HepG2 (cell line): ENCODE results near the gene GJC2. TPM values are rescaled to one million over a fixed set of nuclear protein-coding genes. Genes with fewer than 3 reads are reported as not detected.

Experiments used
- ELF1 ChIP-seq: sonication (generic); formaldehyde crosslinking; IDR thresholded peaks from 2 replicates; pipeline ENCODE4 v1.4.0; 2020; ENCODE audit warnings: missing genetic modification reagents
- FOXO1 ChIP-seq: sonication (generic); formaldehyde crosslinking; IDR thresholded peaks from 2 replicates; pipeline ENCODE4 v1.4.0; 2020; ENCODE audit warnings: missing genetic modification reagents
- HMG20B ChIP-seq: conservative IDR thresholded peaks from 2 replicates; pipeline ENCODE4 v1.6.1; 2016; ENCODE audit warnings: missing genetic modification reagents, missing compliant biosample characterization
- HNRNPLL ChIP-seq: fragments of 200-400 bp; formaldehyde crosslinking; IDR thresholded peaks from 2 replicates; pipeline ENCODE4 v1.6.1; 2017; ENCODE audit warnings: mild to moderate bottlenecking, low read depth, low read length; ENCODE audit not compliant: poor library complexity, severe bottlenecking
- KDM6A ChIP-seq: IDR thresholded peaks from 2 replicates; pipeline ENCODE4 v1.6.1; 2016; ENCODE audit warnings: low read depth
- MIER3 ChIP-seq: IDR thresholded peaks from 2 replicates; pipeline ENCODE4 v1.6.1; 2016; ENCODE audit warnings: missing compliant biosample characterization, borderline replicate concordance
- NAIF1 ChIP-seq: sonication (generic); formaldehyde crosslinking; IDR thresholded peaks from 2 replicates; pipeline ENCODE4 v1.5.0; 2020; ENCODE audit warnings: mild to moderate bottlenecking, missing genetic modification reagents, borderline replicate concordance
- RFX5 ChIP-seq: IDR thresholded peaks from 2 replicates; pipeline ENCODE4 v1.6.1; 2011; ENCODE audit warnings: low read depth, low read length, improper control_type of control experiment
- SP5 ChIP-seq: IDR thresholded peaks from 2 replicates; pipeline ENCODE4 v1.6.1; 2016; ENCODE audit warnings: low read depth, borderline replicate concordance
- TARDBP ChIP-seq: sonication (generic); formaldehyde crosslinking; IDR thresholded peaks from 2 replicates; pipeline ENCODE4 v1.8.0; 2022; ENCODE audit warnings: mild to moderate bottlenecking, missing genetic modification reagents
- ZMYM3 ChIP-seq: sonication (generic); formaldehyde crosslinking; IDR thresholded peaks from 2 replicates; pipeline ENCODE4 v1.5.1; 2020; ENCODE audit warnings: mild to moderate bottlenecking, missing genetic modification reagents
- ZNF484 ChIP-seq: sonication (generic); formaldehyde crosslinking; IDR thresholded peaks from 2 replicates; pipeline ENCODE4 v1.5.1; 2020; ENCODE audit warnings: mild to moderate bottlenecking, low read depth, missing genetic modification reagents, borderline replicate concordance
- ZNF572 ChIP-seq: sonication (generic); formaldehyde crosslinking; IDR thresholded peaks from 2 replicates; pipeline ENCODE4 v1.5.1; 2020; ENCODE audit warnings: mild to moderate bottlenecking, missing genetic modification reagents
- ZNF616 ChIP-seq: sonication (generic); formaldehyde crosslinking; IDR thresholded peaks from 2 replicates; pipeline ENCODE4 v1.5.0; 2020; ENCODE audit warnings: low read depth, mild to moderate bottlenecking, missing genetic modification reagents
- ZNF703 ChIP-seq: sonication (generic); formaldehyde crosslinking; IDR thresholded peaks from 2 replicates; pipeline ENCODE4 v1.5.1; 2020; ENCODE audit warnings: missing genetic modification reagents, mild to moderate bottlenecking, moderate library complexity, borderline replicate concordance
- ZZZ3 ChIP-seq: sonication (generic); formaldehyde crosslinking; IDR thresholded peaks from 2 replicates; pipeline ENCODE4 v1.4.0; 2020; ENCODE audit warnings: missing genetic modification reagents, mild to moderate bottlenecking, borderline replicate concordance
- polyA plus RNA-seq, 8 experiments: library from polyadenylated mRNA; depleted of rRNA in 3 of 8; stranded (reverse) in 7 of 8; unstranded in 1 of 8; fragments of >200 nt; fragmentation: Illumina TruSeq in 4 of 8; extraction: Trizol in 4 of 8; gene quantifications; 2 replicates each; pipeline versions ENCODE4 v1.2.1 to v1.2.3, GENCODE V29; 2011 to 2016; ENCODE audit warnings: low read depth in 4 of 8, missing spikeins in 1 of 8, mixed read lengths in 1 of 8; ENCODE audit not compliant: insufficient read depth in 1 of 8
- total RNA-seq, 5 experiments: library from RNA; depleted of rRNA; stranded (reverse); fragments of >200 nt; fragmentation: Illumina TruSeq; extraction: Trizol; gene quantifications; 2 replicates each; pipeline ENCODE4 v1.2.3, GENCODE V29; 2016; ENCODE audit warnings: low read depth in 1 of 5
- TF ChIP-seq, protein P1 (sequence below): sonication (generic); formaldehyde crosslinking; conservative IDR thresholded peaks from 2 replicates; pipeline ENCODE4 v1.8.0; 2022; ENCODE audit warnings: low read depth, missing genetic modification reagents
- TF ChIP-seq, protein P2 (sequence below): conservative IDR thresholded peaks from 2 replicates; pipeline ENCODE4 v1.6.1; 2018; ENCODE audit warnings: missing genetic modification reagents
- TF ChIP-seq, protein P3 (sequence below): sonication (generic); formaldehyde crosslinking; IDR thresholded peaks from 2 replicates; pipeline ENCODE4 v1.4.0; 2020; ENCODE audit warnings: missing genetic modification reagents, borderline replicate concordance
- TF ChIP-seq, protein P4 (sequence below): IDR thresholded peaks from 2 replicates; pipeline ENCODE4 v1.6.1; 2016
- TF ChIP-seq, protein P5 (sequence below): sonication (generic); formaldehyde crosslinking; conservative IDR thresholded peaks from 2 replicates; pipeline ENCODE4 v1.8.1; 2023; ENCODE audit warnings: missing genetic modification reagents

GJC2 gene
- total and polyA plus RNA-seq, 2 of the 13 experiments (the other 11 are each of a cell fraction or from before 2014, with no cell fraction given) = 1.6 to 3.8 TPM

DNA sequence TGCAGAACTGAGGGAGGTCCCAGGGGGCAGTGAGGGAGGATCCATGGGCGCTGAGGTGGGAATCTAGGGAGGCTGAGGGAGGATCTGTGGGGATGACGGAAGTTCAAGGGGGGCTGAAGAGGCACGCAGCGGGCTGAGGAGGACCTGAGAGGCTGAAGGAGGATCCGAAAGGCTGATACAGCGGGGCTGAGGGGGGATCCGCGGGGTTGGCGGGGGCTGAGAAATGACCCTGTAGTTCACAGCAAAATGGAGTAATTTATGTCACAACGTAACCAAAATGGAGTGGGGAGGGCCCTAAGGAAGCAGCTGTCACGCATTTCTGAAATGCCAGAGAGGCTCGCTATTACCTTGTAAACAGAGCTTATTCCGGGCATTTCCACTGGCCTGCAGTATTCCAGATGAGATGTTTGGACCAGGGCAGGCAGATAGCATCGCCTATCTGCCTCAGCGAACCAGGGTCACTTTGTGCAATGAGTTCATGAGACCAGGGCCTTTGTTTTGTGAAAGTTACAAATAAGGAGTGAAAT is 39.7 kb upstream of the GJC2 start (continued):
- TF ChIP-seq ZNF616 = no peak
- TF ChIP-seq MIER3 (CRISPR knock-in tag) = no peak; the same call in 1 of the 2 replicates
- no peak for TF ChIP-seq HMG20B
- TF ChIP-seq TARDBP (CRISPR knock-in tag) = no peak
- no peak for TF ChIP-seq ZZZ3 (CRISPR knock-in tag)
- TF ChIP-seq, protein P1, sequence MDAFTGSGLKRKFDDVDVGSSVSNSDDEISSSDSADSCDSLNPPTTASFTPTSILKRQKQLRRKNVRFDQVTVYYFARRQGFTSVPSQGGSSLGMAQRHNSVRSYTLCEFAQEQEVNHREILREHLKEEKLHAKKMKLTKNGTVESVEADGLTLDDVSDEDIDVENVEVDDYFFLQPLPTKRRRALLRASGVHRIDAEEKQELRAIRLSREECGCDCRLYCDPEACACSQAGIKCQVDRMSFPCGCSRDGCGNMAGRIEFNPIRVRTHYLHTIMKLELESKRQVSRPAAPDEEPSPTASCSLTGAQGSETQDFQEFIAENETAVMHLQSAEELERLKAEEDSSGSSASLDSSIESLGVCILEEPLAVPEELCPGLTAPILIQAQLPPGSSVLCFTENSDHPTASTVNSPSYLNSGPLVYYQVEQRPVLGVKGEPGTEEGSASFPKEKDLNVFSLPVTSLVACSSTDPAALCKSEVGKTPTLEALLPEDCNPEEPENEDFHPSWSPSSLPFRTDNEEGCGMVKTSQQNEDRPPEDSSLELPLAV (CRISPR knock-in tag) = no peak
- TF ChIP-seq RFX5 = no peak
- TF ChIP-seq ZNF572 (CRISPR knock-in tag) = no peak
- TF ChIP-seq, protein P2, sequence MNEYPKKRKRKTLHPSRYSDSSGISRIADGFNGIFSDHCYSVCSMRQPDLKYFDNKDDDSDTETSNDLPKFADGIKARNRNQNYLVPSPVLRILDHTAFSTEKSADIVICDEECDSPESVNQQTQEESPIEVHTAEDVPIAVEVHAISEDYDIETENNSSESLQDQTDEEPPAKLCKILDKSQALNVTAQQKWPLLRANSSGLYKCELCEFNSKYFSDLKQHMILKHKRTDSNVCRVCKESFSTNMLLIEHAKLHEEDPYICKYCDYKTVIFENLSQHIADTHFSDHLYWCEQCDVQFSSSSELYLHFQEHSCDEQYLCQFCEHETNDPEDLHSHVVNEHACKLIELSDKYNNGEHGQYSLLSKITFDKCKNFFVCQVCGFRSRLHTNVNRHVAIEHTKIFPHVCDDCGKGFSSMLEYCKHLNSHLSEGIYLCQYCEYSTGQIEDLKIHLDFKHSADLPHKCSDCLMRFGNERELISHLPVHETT (CRISPR knock-in tag) = no peak
- TF ChIP-seq SP5 = no peak
- TF ChIP-seq, protein P3, sequence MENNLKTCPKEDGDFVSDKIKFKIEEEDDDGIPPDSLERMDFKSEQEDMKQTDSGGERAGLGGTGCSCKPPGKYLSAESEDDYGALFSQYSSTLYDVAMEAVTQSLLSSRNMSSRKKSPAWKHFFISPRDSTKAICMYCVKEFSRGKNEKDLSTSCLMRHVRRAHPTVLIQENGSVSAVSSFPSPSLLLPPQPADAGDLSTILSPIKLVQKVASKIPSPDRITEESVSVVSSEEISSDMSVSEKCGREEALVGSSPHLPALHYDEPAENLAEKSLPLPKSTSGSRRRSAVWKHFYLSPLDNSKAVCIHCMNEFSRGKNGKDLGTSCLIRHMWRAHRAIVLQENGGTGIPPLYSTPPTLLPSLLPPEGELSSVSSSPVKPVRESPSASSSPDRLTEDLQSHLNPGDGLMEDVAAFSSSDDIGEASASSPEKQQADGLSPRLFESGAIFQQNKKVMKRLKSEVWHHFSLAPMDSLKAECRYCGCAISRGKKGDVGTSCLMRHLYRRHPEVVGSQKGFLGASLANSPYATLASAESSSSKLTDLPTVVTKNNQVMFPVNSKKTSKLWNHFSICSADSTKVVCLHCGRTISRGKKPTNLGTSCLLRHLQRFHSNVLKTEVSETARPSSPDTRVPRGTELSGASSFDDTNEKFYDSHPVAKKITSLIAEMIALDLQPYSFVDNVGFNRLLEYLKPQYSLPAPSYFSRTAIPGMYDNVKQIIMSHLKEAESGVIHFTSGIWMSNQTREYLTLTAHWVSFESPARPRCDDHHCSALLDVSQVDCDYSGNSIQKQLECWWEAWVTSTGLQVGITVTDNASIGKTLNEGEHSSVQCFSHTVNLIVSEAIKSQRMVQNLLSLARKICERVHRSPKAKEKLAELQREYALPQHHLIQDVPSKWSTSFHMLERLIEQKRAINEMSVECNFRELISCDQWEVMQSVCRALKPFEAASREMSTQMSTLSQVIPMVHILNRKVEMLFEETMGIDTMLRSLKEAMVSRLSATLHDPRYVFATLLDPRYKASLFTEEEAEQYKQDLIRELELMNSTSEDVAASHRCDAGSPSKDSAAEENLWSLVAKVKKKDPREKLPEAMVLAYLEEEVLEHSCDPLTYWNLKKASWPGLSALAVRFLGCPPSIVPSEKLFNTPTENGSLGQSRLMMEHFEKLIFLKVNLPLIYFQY (CRISPR knock-in tag) = no peak
- TF ChIP-seq KDM6A (CRISPR knock-in tag) = no peak
- TF ChIP-seq ZNF484 (CRISPR knock-in tag) = no peak
- TF ChIP-seq FOXO1 (CRISPR knock-in tag) = peak; percentile 70; the same call in 1 of the 2 replicates
- TF ChIP-seq ZMYM3 = no peak
- TF ChIP-seq, protein P4, sequence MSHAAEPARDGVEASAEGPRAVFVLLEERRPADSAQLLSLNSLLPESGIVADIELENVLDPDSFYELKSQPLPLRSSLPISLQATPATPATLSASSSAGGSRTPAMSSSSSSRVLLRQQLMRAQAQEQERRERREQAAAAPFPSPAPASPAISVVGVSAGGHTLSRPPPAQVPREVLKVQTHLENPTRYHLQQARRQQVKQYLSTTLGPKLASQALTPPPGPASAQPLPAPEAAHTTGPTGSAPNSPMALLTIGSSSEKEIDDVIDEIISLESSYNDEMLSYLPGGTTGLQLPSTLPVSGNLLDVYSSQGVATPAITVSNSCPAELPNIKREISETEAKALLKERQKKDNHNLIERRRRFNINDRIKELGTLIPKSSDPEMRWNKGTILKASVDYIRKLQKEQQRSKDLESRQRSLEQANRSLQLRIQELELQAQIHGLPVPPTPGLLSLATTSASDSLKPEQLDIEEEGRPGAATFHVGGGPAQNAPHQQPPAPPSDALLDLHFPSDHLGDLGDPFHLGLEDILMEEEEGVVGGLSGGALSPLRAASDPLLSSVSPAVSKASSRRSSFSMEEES (CRISPR knock-in tag) = peak; percentile 16; the same call in 1 of the 2 replicates
- TF ChIP-seq ELF1 (CRISPR knock-in tag) = no peak
- TF ChIP-seq, protein P5, sequence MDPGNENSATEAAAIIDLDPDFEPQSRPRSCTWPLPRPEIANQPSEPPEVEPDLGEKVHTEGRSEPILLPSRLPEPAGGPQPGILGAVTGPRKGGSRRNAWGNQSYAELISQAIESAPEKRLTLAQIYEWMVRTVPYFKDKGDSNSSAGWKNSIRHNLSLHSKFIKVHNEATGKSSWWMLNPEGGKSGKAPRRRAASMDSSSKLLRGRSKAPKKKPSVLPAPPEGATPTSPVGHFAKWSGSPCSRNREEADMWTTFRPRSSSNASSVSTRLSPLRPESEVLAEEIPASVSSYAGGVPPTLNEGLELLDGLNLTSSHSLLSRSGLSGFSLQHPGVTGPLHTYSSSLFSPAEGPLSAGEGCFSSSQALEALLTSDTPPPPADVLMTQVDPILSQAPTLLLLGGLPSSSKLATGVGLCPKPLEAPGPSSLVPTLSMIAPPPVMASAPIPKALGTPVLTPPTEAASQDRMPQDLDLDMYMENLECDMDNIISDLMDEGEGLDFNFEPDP (CRISPR knock-in tag) = no peak
- no peak for TF ChIP-seq ZNF703
- 0 out of 2 replicates have a peak, but pooled peaks have one; percentile 35 for TF ChIP-seq NAIF1
- TF ChIP-seq HNRNPLL = no peak
